Effector memory CD8-positive, alpha-beta T cell (primary cell): ENCODE measurements around the gene SP5.
A peak's percentile ranks its signal among the peaks of the same experiment; 100 is the strongest.
"Not testable (repeated sequence)": the region's sequence is repeated elsewhere in the genome, so short reads cannot be mapped to it uniquely, and the experiment has no call there.

Source experiments
- ATAC-seq: fragments of 150-1000 bp; cut with Tn5 transposase; replicated peaks from 2 replicates; pipeline ENCODE4 v1.10.0; 2021; ENCODE audit warnings: mild to moderate bottlenecking, moderate library complexity
- DNase-seq, 3 experiments: peaks; one replicate each; pipeline ENCODE4 v3.0.0; 2021
- H3K27ac Mint-ChIP-seq, 2 donors: one replicate each; pipeline ENCODE4 v1.8.0; 2022; ENCODE audit warnings: mild to moderate bottlenecking in 2 of 2, mixed read lengths in 2 of 2, moderate library complexity in 2 of 2
- H3K27me3 Mint-ChIP-seq, 2 donors: one replicate each; pipeline ENCODE4 v1.8.0; 2022; ENCODE audit warnings: mixed read lengths in 2 of 2
- H3K36me3 Mint-ChIP-seq: one replicate; pipeline ENCODE4 v1.8.0; 2022; ENCODE audit warnings: mild to moderate bottlenecking, moderate library complexity, mixed read lengths; ENCODE audit not compliant: insufficient read depth
- H3K4me1 Mint-ChIP-seq, 2 donors: one replicate each; pipeline ENCODE4 v1.8.0; 2022; ENCODE audit warnings: low read depth in 2 of 2, mixed read lengths in 2 of 2
- H3K4me3 Mint-ChIP-seq, 2 donors: one replicate each; pipeline ENCODE4 v1.8.0; 2022; ENCODE audit warnings: mild to moderate bottlenecking in 2 of 2, mixed read lengths in 2 of 2, moderate library complexity in 2 of 2
- H3K9me3 Mint-ChIP-seq, 2 donors: one replicate each; pipeline ENCODE4 v1.8.0; 2022; ENCODE audit warnings: mixed read lengths in 2 of 2

The SP5 gene

DNA sequence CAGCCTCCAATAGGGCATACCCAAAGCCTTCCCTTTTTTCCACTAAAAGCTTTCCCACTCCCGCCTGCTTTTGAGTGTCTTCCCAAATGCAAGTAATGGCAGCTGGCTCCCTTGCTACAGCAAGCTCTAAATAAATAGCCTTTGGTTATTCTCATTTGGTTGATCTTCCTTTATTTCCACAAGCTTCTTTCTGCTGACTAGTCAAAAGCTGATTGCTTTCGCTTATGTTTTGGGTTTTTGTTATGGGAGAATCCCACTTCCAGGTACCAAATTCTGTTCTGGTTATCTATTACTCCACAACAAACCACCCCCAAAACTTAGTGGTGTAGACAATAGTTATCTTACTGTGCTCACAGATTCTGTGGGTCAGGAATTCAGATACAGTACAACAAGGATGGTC is 22.3 kb downstream of the SP5 start:
- Mint-ChIP-seq H3K4me1 (no peaks in the 10 kb centered on the region), H3K9me3 (peaks cover 0 to 4% of the 10 kb centered on the region in 2 donors), H3K4me3 (no peak overlapping the region), H3K27me3 (peaks cover 32 to 60% of the 10 kb centered on the region in 2 donors), H3K36me3 (no peaks in the 10 kb centered on the region), H3K27ac (no peak overlapping the region)
- DNase-seq, result no peak
- ATAC-seq, result no peak

DNA sequence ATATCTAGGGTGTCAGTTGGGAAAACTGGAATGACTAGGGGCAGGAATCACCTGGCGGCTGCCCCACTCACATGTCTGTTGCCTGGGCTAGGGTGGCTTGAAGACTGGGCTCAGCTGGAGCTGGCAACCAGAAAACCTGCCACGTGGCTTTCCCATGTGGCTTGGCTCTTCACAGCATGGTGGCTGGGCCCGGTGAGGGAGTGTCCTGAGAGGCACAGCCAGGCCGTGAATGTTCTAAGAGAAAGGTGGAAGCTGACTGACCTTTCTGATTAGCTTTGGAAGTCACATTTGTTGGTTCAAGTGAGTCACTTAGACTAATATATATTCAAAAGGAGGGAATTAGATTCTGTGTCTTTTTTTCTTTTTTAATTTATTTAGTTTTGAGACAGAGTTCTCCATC is 22.7 kb downstream of the SP5 start:
- Mint-ChIP-seq H3K27me3 (peaks cover 29 to 60% of the 10 kb centered on the region in 2 donors), H3K9me3 (peaks cover 0 to 4% of the 10 kb centered on the region in 2 donors), H3K4me1 (no peaks in the 10 kb centered on the region), H3K36me3 (no peaks in the 10 kb centered on the region), H3K4me3 (no peak overlapping the region), H3K27ac (no peak overlapping the region)
- no peak for DNase-seq
- ATAC-seq, result no peak

DNA sequence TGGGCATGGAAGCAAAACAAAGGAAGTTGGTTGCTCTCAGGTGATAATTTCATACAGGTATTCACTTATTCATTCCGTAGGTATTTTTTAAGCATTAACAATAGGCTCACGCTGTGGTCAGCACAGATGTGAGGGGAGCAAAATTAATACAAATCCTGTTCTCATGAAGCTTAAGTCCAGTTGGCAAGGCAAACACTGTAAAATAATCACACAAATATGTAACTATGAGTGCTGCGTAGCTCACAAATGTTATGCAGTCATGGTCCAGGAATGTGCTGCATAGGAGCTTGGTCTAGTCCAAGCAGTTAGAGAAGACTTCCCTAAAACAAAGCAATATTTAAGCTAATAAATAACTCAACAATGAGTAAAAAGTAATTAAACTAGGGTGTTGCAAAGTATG is 23.9 kb downstream of the SP5 start:
- H3K4me1 Mint-ChIP-seq, result no peaks in the 10 kb centered on the region
- H3K27ac Mint-ChIP-seq, result no peak overlapping the region
- no peak for DNase-seq
- H3K9me3 Mint-ChIP-seq, result peaks cover 0 to 4% of the 10 kb centered on the region in 2 donors
- H3K4me3 Mint-ChIP-seq, result no peak overlapping the region
- no peaks in the 10 kb centered on the region for H3K36me3 Mint-ChIP-seq
- peaks cover 36 to 57% of the 10 kb centered on the region in 2 donors for H3K27me3 Mint-ChIP-seq
- ATAC-seq, result no peak

DNA sequence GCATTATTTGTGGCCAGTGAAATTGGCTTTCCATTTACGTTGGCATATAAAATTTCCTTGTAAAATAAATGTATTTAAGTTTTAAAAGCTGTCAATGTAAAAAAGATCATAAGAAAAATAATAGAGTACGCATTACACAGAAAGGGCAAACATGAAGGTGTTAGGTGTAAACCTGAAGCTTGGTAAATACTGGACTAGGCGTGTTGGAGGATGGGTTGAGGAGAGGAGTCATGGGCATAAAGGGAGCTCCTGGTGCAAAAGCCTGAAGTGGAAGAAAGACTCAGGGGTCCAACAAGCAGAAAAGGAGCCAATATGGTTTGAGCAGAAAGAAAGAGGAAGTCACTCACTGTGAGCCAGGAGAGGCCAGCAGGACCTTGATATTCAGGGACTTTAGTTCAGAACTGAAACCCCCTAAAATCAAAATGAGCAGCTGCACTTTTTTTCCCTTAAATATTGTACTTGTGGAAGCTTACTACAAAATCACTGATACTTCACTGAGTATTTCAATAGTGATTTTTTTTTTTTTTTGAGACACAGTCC is 24.4 kb downstream of the SP5 start:
- DNase-seq (no peak), ATAC-seq (no peak)
- Mint-ChIP-seq H3K36me3 (no peaks in the 10 kb centered on the region), H3K4me3 (no peak overlapping the region), H3K27me3 (peaks cover 41 to 57% of the 10 kb centered on the region in 2 donors), H3K27ac (no peak overlapping the region), H3K9me3 (peaks cover 0 to 4% of the 10 kb centered on the region in 2 donors), H3K4me1 (no peaks in the 10 kb centered on the region)

DNA sequence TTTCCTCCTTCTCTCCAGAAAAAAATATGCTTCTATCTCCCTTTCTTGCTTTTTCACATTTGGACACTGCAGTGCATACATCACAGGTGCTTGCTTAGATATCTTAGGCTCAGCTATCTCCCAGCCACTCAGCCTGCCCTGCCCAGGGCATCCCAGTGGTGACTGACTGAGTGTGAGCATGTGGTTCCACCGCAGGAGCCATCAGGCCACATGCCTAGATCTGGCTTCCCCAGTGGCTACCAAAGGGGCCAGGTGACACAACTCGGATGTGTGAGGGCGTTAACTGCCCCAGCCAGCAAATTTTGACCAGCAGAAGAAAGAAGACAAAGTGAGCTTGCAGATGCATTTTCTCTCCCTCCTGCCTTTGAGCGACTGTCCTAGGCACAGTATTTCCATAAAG is 25.5 kb downstream of the SP5 start:
- Mint-ChIP-seq H3K36me3 (no peaks in the 10 kb centered on the region), H3K4me1 (no peaks in the 10 kb centered on the region), H3K4me3 (no peak overlapping the region), H3K9me3 (peaks cover 0 to 4% of the 10 kb centered on the region in 2 donors), H3K27ac (no peak overlapping the region), H3K27me3 (peaks cover 45 to 56% of the 10 kb centered on the region in 2 donors)
- ATAC-seq (no peak), DNase-seq (no peak)

DNA sequence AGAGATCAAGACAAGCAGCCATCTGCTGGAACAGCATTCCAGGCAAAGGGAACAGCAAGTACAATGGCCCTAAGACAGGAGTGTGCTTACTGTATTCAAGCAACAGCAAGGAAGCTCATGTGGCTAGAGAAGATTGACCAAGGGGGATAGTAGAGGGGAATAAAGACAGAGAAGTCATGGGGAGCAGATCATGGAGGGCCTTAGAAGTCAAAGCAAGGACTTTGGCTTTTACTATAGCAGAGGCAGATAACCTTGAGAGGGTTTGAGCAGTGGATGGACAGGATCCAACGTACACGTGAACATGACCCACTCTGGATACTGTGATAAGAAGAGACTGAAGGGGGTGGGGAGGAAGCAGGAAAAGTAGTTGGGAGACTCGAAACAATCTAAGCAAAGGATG is 26.9 kb downstream of the SP5 start:
- H3K9me3 Mint-ChIP-seq, result peaks cover 0 to 4% of the 10 kb centered on the region in 2 donors
- no peaks in the 10 kb centered on the region for H3K4me1 Mint-ChIP-seq
- no peak for ATAC-seq
- H3K4me3 Mint-ChIP-seq, result no peak overlapping the region
- H3K36me3 Mint-ChIP-seq, result no peaks in the 10 kb centered on the region
- peaks cover 40 to 43% of the 10 kb centered on the region in 2 donors for H3K27me3 Mint-ChIP-seq
- DNase-seq, result no peak
- no peak overlapping the region for H3K27ac Mint-ChIP-seq

DNA sequence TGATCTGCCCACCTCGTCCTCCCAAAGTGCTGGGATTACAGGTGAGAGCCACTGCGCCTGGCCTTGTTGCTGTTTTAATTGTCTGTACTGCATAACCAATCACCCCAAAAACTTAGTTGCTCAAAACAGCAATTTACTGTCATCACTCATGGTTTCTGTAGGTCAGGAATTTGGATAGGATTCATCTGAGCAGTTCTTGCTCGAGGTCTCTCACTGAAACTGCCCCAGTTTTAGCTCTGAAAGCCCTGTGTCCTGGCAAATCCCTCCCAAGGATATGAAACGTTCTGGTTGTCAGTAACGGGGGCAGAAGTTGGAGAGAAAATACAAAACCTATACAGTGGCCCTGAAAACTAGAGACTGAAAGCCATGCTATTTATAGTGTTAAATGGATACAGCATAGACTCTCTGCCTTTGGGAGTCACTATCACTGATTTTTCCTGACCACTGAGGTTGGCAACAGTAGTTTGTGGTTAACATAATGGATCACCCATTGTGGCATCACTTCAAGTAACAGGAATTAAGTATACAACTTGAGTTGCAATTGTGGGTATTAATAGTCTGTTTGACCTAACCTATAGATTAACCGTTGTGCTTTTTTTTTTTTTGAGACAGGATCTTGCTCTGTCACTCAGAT is 27.9 kb downstream of the SP5 start:
- no peak for ATAC-seq
- Mint-ChIP-seq H3K27ac (no peak overlapping the region), H3K36me3 (no peaks in the 10 kb centered on the region), H3K4me3 (no peak overlapping the region), H3K9me3 (no peaks in the 10 kb centered on the region), H3K27me3 (peaks cover 41 to 45% of the 10 kb centered on the region in 2 donors), H3K4me1 (no peaks in the 10 kb centered on the region)
- no peak for DNase-seq

DNA sequence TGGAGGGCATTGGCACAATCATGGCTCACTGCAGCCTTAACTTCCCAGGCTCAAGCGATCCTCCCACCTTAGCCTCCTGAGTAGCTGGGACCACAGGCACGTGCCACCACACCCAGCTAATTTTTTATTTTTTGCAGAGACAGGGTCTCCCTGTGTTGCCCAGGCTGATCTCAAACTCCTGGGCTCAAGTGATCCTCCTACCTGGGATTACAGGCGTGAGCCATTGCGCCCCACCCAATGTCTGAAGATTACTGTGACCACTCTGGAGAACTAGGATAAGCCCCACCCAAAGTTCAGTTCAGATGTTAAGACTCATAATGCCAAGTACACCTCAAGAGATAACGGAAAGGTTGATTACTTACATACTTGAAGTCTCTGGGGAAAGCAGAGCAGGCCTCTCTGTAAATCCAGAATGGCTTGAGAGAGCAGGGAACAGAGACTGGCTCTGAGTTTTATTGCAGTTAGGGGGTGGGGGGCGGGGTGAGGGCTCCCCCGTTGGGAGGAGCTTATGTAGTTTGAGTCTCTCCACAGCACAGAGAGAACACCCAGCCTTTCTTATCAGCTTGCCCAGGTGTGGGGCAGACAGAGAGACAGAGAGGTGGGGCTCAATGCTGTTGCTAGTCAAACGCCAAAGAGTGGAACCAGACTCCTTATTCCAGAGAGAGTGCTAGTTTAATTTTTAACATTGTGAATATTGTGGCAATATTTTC is 28.5 kb downstream of the SP5 start:
- H3K27me3 Mint-ChIP-seq, result peaks cover 45 to 48% of the 10 kb centered on the region in 2 donors

DNA sequence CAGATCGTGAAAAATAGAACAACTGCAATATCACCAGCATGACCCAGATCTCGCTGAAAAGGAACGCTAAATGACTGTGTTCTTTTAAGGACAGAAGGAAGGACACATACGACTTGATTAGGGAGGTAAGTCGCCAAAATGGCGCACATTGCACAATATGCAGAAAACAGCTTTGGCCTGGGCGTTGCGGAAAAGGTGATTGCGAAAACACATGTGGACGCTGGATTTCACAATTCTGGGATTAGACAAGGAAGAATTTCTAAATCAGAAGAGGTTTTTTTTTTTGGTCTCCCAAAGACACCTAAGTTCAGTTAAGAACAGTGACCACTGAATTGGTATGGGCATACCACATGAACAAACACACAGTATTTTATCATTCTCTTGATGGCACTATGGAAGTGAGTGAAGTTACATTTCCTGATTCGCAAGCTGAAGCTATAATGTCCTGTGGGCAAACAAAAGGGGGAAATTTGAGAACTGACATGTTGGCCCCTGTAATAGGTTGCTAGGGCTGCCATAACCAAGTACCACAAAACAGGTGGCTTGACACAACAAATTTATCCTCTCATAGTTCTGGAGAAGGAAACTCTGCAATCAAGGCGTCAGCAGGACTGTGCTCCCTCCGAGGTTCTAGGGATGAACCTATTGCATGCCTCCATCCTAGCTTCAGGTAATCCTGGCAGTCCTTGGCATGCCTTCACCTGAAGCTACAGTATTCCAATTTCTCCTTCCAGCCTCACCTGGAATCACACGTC is 29.3 kb downstream of the SP5 start:
- Mint-ChIP-seq H3K36me3 (no peaks in the 10 kb centered on the region), H3K4me1 (no peaks in the 10 kb centered on the region), H3K4me3 (no peak overlapping the region), H3K27me3 (peaks cover 47 to 48% of the 10 kb centered on the region in 2 donors), H3K27ac (no peak overlapping the region), H3K9me3 (no peaks in the 10 kb centered on the region)
- no peak for ATAC-seq
- no peak for DNase-seq

More for the DNA sequence above, 28.5 kb downstream of the SP5 start:
- no peak for DNase-seq
- Mint-ChIP-seq H3K27ac (no peak overlapping the region), H3K9me3 (no peaks in the 10 kb centered on the region), H3K4me3 (no peak overlapping the region), H3K4me1 (no peaks in the 10 kb centered on the region), H3K36me3 (no peaks in the 10 kb centered on the region)
- no peak for ATAC-seq

DNA sequence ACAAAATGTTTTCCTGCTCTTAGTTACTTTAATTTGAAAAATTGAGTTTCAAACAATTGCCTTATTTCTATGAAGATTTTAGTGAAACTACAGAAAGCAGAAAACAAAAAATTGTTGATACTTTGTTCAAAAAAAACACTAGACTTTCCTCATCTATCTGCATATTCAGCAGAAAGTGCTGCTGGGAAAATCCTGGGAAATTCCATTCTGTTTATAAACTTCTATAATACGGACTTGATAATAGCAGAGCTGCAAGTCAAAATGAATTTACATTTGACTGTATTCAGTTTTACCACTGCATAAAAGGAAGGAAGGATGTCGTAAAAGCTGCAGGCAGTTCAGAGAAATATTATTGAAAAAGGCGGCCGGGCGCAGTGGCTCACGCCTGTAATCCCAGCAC is 30.2 kb downstream of the SP5 start:
- Mint-ChIP-seq H3K9me3 (no peaks in the 10 kb centered on the region), H3K27ac (no peak overlapping the region), H3K4me1 (no peaks in the 10 kb centered on the region), H3K36me3 (no peaks in the 10 kb centered on the region), H3K27me3 (peaks cover 49 to 50% of the 10 kb centered on the region in 2 donors), H3K4me3 (no peak overlapping the region)
- no peak for ATAC-seq
- no peak for DNase-seq

DNA sequence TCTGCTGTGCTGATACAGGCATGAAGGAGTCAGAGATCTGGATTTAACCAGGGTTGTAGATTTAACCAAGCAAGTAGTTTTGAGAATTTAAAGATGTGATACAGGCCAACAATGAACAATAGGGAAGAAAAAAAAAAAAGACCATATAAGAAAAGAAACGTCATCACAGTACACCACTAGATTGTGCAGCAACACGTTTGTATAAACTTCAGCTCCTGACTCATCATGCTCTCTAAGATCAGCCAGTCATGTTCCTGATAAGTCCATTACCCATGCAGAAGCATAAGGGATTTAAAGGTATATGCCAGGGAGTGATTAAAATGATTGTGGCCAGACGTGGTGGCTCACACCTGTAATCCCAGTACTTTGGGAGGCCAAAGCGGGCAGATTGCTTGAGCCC is 32.8 kb downstream of the SP5 start:
- no peaks in the 10 kb centered on the region for H3K36me3 Mint-ChIP-seq
- H3K4me3 Mint-ChIP-seq, result no peak overlapping the region
- DNase-seq, result no peak
- H3K27ac Mint-ChIP-seq, result no peak overlapping the region
- H3K4me1 Mint-ChIP-seq, result no peaks in the 10 kb centered on the region
- H3K27me3 Mint-ChIP-seq, result peaks cover 62 to 70% of the 10 kb centered on the region in 2 donors
- ATAC-seq, result no peak
- H3K9me3 Mint-ChIP-seq, result no peaks in the 10 kb centered on the region

DNA sequence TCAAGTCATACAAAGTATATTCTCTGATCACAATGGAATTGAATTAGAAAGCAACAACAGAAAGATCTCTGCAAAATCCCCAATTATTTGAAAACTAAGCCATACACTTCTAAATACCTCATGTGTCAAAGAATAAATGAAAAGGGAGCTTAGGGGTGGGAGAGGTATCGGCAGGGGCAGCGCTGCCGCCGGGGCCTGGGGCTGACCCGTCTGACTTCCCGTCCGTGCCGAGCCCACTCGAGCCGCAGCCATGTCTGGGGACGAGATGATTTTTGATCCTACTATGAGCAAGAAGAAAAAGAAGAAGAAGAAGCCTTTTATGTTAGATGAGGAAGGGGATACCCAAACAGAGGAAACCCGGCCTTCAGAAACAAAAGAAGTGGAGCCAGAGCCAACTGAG is 36.4 kb downstream of the SP5 start:
- not testable (repeated sequence) for H3K27ac Mint-ChIP-seq, H3K36me3 Mint-ChIP-seq, H3K9me3 Mint-ChIP-seq, H3K4me3 Mint-ChIP-seq, DNase-seq, H3K4me1 Mint-ChIP-seq
- H3K27me3 Mint-ChIP-seq, result peaks cover 45 to 59% of the 10 kb centered on the region in 2 donors
- peak; percentile 53 for ATAC-seq

DNA sequence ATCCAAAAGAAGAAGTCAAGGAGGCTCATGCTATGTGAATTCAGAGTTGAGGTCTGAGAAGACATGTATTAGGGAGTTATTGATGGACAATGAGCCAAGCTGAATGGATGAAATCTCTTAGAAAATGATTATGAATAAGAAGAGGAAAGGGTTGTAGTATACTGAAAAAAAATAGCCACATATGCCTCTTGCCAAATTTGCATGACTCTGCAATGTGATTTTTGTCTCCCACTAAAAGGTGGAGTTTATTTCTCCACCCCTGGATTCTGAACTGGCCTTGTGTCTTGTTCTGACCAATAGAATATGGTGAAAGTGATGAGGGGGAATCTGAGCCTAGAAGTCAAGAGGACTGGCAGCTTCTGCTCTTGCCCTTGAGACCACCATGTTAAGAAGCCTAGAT is 46.4 kb downstream of the SP5 start:
- H3K36me3 Mint-ChIP-seq, result no peaks in the 10 kb centered on the region

More for the DNA sequence above, 46.4 kb downstream of the SP5 start:
- DNase-seq, result no peak
- no peak overlapping the region for H3K27ac Mint-ChIP-seq
- no peaks in the 10 kb centered on the region for H3K9me3 Mint-ChIP-seq
- no peaks in the 10 kb centered on the region for H3K4me1 Mint-ChIP-seq
- ATAC-seq, result no peak
- no peak overlapping the region for H3K4me3 Mint-ChIP-seq
- peaks cover 14 to 27% of the 10 kb centered on the region in 2 donors for H3K27me3 Mint-ChIP-seq
